ACHN (cell line): Measurements from ENCODE around the gene LIPE.

ENCODE experiments used
- DNase-seq: peaks from one replicate; pipeline ENCODE4 v3.0.0-alpha.2; 2015
- in situ Hi-C: cut with HindIII; loops from 2 replicates; pipeline ENCODE4 v1.10.0; 2017; ENCODE audit warnings: low sequenced_read_pairs, low pct_ligation_motif_present, low pct_unique_long_range_greater_than_20kb

LIPE gene

DNA sequence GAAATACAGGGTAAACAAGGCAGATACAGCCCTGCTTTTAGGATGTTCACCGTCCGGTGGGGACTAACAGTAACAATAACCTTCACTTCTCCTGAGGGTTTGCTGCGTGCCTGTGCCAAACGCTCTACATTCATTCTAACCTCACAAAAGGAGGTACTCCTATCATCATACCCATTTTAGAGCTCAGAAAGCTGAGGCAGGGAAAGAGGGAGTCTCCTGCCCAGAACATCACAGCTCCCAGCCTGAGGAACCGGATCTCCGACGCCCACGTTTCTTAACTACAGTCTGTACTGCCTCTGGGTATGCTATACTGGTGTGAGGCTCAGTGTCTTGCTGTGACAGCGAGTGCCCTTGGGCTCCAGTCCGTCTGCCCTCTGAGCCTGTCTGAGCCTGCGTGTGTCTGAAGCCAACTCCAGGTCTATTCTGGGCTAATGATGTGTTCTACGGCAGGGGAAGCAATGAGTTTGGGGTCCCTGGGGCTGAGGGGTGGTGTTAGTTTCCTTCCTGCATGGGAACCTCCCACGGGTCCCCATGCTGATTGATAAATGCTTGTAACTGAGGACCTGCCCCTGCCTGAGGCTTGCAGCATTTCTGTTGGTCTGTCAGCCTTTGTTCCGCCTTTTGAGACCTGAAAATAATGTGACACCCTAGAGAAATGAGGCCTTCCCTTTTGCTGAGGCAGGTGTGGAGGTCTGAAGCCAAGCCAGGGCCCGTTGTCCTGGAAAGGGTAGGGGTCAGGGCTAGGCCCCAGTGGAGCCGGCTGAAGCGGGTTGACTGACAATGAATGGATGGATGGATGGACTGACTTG is 4.9 kb downstream of the LIPE start:
- DNase-seq = no peak
- in situ Hi-C loops = no loop called here

DNA sequence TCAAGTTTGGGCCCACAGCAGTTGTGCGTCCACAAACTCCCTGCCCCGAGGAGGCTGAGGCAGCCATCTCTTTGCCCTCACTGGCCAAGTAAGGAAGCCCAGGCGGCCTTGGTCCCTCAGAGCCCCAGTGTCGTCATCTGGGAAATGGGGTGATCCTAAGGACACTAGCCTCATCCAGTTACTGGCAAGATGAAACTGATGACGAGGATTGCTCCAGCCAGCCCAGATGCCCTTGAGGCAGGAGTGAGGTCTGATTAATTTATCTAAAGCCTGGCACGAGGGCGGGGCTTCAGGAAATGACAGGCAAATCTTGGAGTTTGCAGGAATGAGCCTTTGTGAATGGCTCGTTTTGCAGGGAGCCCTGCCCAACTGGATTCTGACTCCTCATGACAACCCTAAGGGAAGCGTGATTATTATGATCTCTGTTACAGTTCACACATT is 5.6 kb downstream of the LIPE start:
- DNase-seq = no peak
- in situ Hi-C loops = no loop called here

DNA sequence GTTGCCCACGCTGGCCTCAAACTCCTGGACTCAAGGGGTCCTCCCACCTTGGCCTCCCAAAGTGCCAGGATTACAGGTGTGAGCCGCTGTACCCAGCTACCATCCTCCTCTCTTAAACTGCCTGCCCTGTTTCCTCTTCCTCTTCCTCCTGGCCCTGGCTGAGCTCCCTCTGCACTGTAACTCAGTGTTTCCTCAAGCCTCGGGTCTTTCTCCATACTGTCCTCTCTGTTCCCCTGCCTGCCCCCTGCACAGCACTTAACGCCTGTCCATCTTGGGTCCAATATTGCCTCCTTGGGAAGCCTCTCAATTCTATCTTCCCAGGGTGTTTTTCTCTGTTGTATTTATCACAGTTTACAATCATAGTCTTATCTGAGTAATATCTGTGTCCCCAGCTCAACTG is 6.1 kb downstream of the LIPE start:
- in situ Hi-C loops = no loop called here
- no peak for DNase-seq

DNA sequence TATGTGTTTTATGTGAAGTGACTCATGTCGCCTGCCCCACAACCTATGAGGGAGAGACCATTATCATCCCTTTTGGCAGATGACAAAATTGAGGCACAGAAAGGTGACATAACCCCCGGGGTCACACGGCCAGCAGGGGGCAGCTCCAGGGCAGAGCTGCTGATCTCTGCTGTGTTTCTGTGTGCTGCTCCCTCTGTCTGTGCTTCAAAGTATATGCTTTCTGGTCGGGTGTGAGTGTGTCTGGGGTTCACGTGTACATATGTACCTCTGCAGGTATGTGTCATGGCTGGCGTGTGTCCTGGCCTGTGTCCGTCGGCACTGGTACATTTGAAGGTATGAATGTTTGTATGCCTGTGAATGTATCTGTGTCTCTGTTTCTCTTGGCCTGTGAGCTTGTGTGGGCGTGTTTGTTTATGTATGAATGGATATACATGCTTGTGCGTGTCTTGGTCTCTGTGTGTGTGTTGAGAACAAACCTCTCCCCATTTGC is 7.1 kb downstream of the LIPE start:
- in situ Hi-C loops = no loop called here

DNA sequence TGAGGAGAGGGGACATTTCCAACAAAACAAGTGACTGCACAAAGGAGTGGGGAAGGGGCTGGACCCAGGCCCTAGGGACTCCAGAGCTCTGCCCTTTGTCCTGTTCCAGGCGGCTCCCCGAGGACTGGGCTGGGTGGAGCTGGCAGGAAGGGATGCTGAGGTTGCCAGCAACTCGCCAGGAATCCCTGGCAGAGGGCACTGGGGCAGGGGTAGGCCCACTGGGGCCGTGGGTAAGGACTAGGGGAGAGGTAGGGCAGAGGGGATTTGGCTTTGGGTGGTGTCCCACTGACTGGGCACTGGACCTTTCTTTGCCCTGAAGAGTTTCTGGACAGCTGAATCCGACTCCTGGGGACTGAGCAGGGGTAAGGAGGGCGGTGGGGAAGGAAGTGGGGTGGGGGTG is 7.9 kb downstream of the LIPE start:
- in situ Hi-C loops = no loop called here
- no peak for DNase-seq

More for the DNA sequence above, 7.1 kb downstream of the LIPE start:
- DNase-seq = peak; percentile 58

DNA sequence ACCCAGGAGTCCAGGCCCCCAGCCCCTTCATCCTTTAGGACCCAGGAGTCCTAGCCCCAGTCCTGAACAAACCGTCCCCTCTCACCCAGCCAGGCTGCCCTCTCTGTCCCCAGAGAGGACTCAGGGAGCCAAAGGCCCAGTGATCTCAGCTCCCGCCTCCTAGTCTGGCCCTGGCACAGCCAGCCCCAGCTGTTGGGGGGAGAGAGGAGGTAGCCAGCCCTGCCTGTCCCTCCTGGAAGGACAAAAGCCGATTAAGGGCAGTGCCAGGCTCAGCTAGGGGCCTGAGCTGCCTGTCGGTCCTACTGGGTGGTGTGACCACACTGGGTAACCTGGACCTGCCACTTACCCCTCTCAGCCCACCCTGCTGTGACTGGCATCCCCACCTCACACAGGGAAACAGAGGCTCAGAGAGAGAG is 14.5 kb downstream of the LIPE start:
- no peak for DNase-seq
- in situ Hi-C loops = no loop called here

DNA sequence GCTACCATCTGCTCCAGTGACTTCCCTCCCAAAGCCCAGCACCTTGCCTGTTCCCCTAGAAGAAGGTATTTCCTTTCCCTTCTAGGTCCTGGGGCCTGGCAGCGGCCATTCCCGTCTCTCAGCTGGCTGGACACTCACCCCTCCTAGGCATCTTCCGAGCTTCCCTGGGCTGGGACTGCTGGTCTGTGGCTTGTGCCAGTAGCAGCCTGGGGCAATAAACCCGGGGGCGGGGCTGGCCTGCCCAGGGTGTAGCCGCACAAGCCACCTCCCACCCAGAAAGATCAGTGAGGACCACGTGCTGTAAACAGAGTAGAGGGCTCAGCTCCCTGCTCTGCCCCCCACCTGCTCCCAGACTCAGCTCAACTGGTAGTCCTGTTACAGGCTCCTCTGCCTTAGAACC is 15.0 kb downstream of the LIPE start:
- no peak for DNase-seq
- in situ Hi-C loops = no loop called here

DNA sequence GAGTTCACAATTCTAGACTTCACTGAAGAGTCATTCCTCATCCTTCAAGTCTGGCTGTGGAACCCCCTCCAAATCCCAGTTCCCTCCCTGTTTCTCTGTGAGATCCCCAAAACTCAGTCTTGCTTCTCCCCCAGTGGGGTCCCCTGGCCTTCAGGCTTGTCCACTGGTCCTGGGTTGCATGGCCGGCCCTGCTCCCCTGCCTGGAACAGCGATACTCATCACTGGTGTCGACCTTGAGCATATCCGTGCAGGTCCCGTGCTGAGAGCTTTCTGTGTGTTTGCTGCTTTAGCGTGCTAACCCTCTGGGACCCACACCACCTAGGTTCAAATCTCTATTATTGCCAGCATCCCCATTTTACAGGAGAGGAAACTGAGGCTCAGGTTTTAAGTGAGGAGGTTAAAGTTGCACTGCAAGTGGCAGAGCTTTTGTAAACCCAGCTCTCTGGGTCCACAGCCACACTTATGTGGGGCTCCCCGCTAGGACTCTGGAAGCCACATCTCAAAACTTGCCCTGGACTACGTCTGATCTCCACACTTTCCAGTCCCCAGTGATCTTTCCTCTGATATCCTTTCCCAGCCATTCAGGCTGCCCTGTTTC is 15.5 kb downstream of the LIPE start:
- DNase-seq = no peak
- in situ Hi-C loops = no loop called here

DNA sequence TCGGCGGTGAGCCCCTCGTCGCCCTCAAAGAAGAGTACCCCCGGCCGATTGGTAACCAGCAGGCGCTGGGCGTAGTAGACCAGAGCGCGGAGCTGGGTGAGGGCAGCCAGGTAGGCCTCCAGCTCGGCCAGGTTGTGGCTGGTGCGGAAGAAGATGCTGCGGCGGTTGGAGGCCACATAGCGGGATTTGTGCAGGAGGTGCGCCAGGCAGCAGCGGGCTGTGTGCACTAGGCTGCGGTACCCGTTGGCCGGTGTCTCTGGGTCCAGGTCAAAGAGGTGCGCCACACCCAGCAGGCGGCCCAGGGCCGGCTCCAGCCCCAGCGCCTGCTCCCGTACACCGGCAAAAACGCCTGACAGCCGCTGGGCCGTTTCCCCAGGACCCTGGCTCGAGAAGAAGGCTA is 16.8 kb downstream of the LIPE start:
- in situ Hi-C loops = no loop called here
- no peak for DNase-seq

DNA sequence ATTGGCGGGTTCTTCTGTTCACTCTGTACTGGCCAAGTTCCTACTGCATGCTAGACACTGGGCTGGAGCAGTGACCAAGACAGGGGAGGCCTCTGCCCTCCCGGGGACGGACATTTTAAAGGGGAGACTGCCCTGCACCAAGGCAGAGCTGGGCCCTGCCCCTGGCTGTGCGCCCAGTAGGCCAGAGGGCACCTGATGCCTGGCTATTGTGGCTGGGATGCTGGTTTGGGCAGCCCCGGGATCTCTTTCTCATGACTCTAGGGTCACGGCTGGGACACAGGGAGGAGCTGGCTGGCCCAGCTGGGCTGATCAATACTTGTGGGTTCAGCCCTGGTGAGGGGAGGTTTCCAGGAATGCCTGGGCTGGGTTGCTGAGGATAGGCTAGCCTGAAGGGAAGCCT is 17.7 kb downstream of the LIPE start:
- DNase-seq = no peak
- in situ Hi-C loops = no loop called here

DNA sequence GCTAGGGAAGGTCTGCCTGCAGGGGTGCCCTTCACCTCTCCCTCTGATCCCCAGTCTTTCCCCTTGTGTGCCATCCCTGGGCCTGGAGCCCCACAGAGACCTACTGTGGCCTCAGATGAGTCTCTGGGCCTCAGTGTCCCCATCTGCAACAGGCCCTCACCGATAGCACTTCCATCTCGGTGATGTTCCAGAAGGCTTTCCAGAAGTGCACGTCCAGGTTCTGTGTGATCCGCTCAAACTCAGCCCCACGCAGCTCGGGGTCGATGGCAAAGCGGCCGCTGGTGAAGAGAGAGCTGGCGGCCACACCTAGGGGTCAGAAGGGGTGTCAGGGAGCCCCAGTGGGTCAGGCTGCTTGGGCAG is 19.4 kb downstream of the LIPE start:
- in situ Hi-C loops = no loop called here
- DNase-seq = no peak

DNA sequence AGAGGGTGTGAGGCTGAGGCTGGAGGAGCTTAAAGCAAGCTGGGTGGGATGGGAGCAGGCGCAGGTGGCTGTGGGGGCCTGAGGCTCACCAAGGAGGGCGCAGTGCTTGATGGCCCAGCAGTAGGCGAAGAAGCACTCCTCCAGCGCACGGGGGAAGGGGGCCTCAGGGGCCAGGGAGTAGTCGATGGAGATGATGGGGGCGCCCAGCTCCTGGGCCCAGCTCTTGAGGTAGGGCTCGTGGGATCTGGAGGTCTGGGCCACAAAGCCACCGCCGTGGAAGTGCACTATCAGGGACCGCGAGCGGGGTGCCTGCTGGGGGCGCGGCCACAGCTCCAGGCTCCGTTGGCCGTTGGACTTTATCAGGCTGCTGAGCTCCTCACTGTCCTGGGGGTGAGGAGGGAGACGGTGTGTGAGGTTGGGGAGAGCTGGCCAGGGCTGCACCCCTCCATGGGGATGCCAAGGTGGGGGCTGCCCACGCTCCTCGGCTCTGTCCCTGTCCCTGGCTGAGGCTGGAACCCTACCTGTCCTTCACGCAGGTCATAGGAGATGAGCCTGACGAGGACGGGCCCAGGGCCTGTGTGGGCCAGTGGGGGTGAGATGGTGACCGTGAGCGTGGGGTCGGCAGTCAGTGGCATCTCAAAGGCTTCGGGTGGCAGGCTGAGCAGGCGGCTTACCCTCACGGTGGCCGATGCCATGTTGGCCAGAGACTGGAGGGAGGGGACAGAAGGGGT is 19.9 kb downstream of the LIPE start:
- no peak for DNase-seq
- in situ Hi-C loops = no loop called here

DNA sequence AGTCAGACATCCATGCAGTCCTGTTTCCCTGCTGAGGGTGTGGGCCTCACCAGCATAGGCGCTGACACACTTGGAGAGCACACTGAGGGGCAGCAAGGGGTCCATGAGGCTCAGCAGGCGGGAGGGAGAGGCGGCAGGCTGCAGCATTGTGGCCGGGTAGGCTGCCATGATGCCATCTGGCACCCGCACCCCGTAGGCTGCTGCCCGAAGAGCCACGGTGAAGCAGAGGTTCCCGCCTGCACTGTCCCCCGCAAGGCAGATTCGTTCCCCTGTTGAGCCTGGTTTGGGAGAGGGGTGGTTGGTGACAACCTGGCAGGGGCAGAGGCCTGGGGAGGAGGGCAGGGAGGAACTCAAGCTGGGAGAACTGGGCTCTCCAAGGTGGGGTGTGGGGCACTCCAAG is 21.1 kb downstream of the LIPE start:
- in situ Hi-C loops = no loop called here
- DNase-seq = no peak

DNA sequence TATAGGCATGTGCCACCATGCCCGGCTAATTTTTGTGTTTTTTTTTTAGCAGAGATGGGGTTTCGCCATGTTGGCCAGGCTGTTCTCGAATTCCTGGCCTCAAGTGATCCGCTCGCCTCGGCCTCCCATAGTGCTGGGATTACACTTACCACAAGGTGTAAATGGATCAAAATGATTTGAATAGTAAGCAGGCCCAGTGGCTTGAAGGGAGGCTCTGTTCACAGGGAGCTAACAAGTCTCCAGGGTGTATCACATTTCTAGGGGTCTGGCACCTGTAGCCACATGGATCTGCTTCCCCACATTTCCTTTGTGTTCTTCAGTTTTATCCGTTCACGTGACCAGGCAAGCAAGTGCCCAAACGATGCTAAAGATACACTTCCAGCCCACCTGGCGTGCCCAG is 23.6 kb downstream of the LIPE start:
- in situ Hi-C loops = no loop called here
- DNase-seq = no peak

DNA sequence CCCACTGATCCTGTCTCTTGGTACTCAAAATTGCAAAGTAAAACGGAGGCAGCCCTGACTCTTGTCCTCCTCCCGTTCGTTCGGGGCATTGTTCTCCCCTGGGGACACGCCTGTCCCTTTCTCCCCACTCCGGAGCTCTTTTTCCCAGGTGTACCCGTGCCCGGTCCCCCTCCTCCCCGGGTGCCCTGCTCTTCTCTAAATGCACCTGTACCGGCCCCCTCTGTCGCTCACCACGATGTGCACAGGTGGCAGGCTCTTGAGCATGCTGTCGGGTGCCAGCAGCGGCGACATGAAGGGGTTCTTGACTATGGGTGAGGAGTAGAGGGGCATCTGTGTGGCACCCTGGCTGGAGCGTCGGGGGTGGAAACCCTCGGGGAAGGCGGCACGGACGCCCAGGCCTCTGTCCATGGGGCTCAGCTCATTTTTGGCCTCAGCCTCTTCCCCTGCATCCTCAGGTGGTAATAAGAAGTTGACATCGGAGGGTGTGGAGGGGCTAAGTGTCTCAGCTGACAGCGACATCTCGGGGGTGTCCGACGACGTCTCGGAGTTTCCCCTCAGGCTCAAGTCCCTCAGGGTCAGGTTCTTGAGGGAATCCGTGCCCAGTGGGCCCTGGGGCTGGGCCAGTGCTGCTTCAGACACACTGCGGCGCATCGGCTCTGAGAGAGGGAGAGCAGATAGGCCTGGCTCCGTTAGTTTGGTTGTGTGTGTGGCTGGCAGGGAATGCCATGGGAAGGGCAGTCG is 24.6 kb downstream of the LIPE start:
- in situ Hi-C loops = no loop called here
- no peak for DNase-seq

DNA sequence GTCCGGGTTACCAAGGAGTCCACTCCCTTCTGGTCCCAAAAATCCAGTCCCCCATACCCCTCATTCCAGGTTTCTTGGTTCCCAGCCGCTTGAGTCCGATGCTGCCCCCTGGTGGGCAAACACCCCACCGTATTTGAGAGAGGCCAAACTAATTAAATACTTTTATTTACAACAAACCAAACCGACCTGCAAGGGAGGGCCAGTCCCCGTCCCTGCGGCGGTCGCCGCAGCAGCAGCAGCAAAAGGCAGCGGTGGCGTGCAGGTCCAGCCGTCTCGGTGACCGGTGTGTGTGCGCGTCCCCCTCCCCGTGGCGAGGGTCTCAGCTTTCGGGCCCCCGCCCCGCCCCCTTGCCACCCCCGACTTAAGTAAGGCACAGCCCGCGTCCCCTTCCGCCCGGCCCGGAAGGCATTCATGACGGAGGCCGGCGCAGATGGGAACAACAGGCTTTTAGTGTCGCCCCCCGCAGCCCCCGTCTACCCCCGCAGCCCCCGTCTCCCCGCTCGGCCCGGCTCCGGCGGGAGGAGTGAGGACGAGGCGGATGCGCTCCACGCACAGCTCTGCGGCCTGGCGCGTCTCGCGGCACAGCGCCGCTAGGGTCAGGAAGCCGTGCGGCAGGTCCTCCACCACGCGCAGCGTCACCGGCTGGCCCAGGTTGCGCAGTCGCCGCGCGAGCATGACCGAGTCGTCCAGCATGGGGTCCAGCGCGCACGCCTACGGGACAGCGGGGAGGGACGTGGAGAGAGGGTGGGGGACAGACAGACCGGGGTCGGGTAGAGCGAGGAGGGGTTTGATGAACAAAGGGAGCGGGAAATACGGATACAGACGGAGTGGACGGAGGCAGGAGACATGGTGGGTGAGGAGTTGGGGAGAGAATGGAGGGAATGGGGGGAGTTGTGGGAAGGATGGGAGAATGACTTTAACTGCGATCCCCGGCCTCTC is 25.6 kb downstream of the LIPE start:
- DNase-seq = peak; percentile 57
- in situ Hi-C loops = no loop called here

DNA sequence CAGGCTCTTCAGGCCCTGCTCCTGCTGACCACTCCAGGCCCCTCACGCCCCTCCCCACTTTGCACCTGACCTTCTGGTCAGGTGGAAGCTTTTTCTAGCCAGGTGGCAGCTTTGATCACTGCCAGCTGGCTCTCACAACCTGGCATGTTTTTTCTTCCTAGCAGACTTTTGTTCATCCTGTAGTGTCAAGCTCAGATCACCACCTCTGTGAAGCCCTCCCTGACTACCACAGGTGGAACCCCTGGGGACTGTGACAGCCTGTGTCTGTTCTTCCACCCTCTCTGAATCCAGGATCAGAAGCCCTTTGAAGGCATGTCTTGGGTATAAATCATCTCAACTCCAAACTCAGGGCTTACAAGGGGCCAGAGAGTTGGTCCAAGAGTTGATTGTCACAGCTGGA is 26.8 kb downstream of the LIPE start:
- no peak for DNase-seq
- in situ Hi-C loops = no loop called here
